ENCODE data around the gene CLEC2L.

CLEC2L gene

GRCh38 chr7:139523199-139523941, at the start of gene CLEC2L:
Gene CLEC2L, plus strand, starts transcription at chr7:139523685. Its CDS starts 243 bp downstream, at chr7:139523928.
- no peak for TF ChIP-seq CTCF (IDR thresholded peaks at IDR 0.05; ENCODE audit: extremely low read depth, missing control alignments)
- DNase-seq (ENCODE audit: low spot score) = no peak

GRCh38 chr7:139476139-139476538, 47.3 kb upstream of the CLEC2L start:
- TF ChIP-seq CTCF (IDR thresholded peaks at IDR 0.05; ENCODE audit: extremely low read depth, missing control alignments) = no peak
- no peak for DNase-seq (ENCODE audit: low spot score)

GRCh38 chr7:139476891-139477290, 46.6 kb upstream of the CLEC2L start:
- TF ChIP-seq CTCF (IDR thresholded peaks at IDR 0.05; ENCODE audit: extremely low read depth, missing control alignments) = no peak
- DNase-seq (ENCODE audit: low spot score) = no peak

GRCh38 chr7:139479620-139480019, 43.9 kb upstream of the CLEC2L start:
- TF ChIP-seq CTCF (IDR thresholded peaks at IDR 0.05; ENCODE audit: extremely low read depth, missing control alignments) = no peak
- DNase-seq (ENCODE audit: low spot score) = no peak

- no peak for DNase-seq (ENCODE audit: low spot score)
- no peak for TF ChIP-seq CTCF (IDR thresholded peaks at IDR 0.05; ENCODE audit: extremely low read depth, missing control alignments)
Measured at GRCh38 chr7:139481364-139481763, 42.1 kb upstream of the CLEC2L start.

GRCh38 chr7:139482122-139482521, 41.4 kb upstream of the CLEC2L start:
- no peak for DNase-seq (ENCODE audit: low spot score)
- no peak for TF ChIP-seq CTCF (IDR thresholded peaks at IDR 0.05; ENCODE audit: extremely low read depth, missing control alignments)

- DNase-seq (ENCODE audit: low spot score) = no peak
- TF ChIP-seq CTCF (IDR thresholded peaks at IDR 0.05; ENCODE audit: extremely low read depth, missing control alignments) = no peak
Measured at GRCh38 chr7:139482662-139483466, 40.6 kb upstream of the CLEC2L start.
